AG04450 (cell line): ENCODE results near the gene DPF1. TPM values are rescaled to one million over a fixed set of nuclear protein-coding genes. Genes with fewer than 3 reads are reported as not detected.

ENCODE experiments used
- CTCF ChIA-PET: fragments of 300-600, 350-600 bp; formaldehyde crosslinking; extraction: SDS; loops from one replicate; lab custom pipeline; 2022; ENCODE audit warnings: antibody characterized with exemption, inconsistent platforms; lab: Charles Lee
- POLR2A ChIA-PET: fragments of 350-600 bp; formaldehyde crosslinking; extraction: SDS; loops from one replicate; lab custom pipeline; 2021; ENCODE audit warnings: antibody characterized with exemption, inconsistent platforms; lab: Yijun Ruan, JAX
- DNase-seq: peaks from one replicate; pipeline ENCODE4 v3.0.0-alpha.2; 2011; ENCODE audit warnings: low read depth, low spot score
- H3K27ac ChIP-seq: one replicate; pipeline ENCODE4 v1.5.1; 2012; ENCODE audit warnings: low read depth, low read length, control low read depth
- H3K27me3 ChIP-seq: one replicate; pipeline ENCODE4 v1.6.0; 2012; ENCODE audit warnings: low read length; ENCODE audit not compliant: control insufficient read depth, insufficient read depth
- H3K4me3 ChIP-seq: 2 replicates; pipeline ENCODE4 v1.5.1; 2011; ENCODE audit warnings: mild to moderate bottlenecking, low read depth, low read length, control low read depth
- H3K9me3 ChIP-seq: 2 replicates; pipeline ENCODE4 v1.5.1; 2012; ENCODE audit warnings: low read length; ENCODE audit not compliant: control insufficient read depth, insufficient read depth
- polyA plus RNA-seq: library from polyadenylated mRNA; depleted of rRNA; stranded (reverse); fragments of >200 nt; gene quantifications from 2 replicates; pipeline ENCODE4 v1.2.3, GENCODE V29; 2011
- TF ChIP-seq, protein P1 (sequence below): IDR thresholded peaks from 2 replicates; pipeline ENCODE4 v1.5.1; 2011; ENCODE audit warnings: low read depth, low read length, control low read depth, inconsistent platforms

The DPF1 gene
- polyA plus RNA-seq, 1 experiment, result 1.4 TPM

- ChIA-PET CTCF (interaction anchor here (1.4 to 1.7 kb wide), 2 partner anchors 18 to 349 kb away, joined by 5 read pairs; no protein-coding TSS in a partner anchor), POLR2A (interaction anchor here (1.0 to 1.2 kb wide), 3 partner anchors 16 to 123 kb away, joined by 3 to 4 read pairs (median 4); partner anchors contain the start of gene PSMD8)
- no peaks in the 10 kb centered on the region for H3K9me3 ChIP-seq
- no peak overlapping the region for H3K27ac ChIP-seq
- H3K27me3 ChIP-seq, result no peaks in the 10 kb centered on the region
- TF ChIP-seq, protein P1, sequence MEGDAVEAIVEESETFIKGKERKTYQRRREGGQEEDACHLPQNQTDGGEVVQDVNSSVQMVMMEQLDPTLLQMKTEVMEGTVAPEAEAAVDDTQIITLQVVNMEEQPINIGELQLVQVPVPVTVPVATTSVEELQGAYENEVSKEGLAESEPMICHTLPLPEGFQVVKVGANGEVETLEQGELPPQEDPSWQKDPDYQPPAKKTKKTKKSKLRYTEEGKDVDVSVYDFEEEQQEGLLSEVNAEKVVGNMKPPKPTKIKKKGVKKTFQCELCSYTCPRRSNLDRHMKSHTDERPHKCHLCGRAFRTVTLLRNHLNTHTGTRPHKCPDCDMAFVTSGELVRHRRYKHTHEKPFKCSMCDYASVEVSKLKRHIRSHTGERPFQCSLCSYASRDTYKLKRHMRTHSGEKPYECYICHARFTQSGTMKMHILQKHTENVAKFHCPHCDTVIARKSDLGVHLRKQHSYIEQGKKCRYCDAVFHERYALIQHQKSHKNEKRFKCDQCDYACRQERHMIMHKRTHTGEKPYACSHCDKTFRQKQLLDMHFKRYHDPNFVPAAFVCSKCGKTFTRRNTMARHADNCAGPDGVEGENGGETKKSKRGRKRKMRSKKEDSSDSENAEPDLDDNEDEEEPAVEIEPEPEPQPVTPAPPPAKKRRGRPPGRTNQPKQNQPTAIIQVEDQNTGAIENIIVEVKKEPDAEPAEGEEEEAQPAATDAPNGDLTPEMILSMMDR, result no peak
- H3K4me3 ChIP-seq, result no peak overlapping the region
- DNase-seq, result no peak
Measured at GRCh38 chr19:38250821-38251563, 27.0 kb upstream of the DPF1 start.

GRCh38 chr19:38250428-38250820 is 26.4 kb upstream of the DPF1 start:
- no peak for DNase-seq
- TF ChIP-seq, protein P1, result no peak
- no peaks in the 10 kb centered on the region for H3K9me3 ChIP-seq
- no peak overlapping the region for H3K4me3 ChIP-seq
- H3K27me3 ChIP-seq, result no peaks in the 10 kb centered on the region
- ChIA-PET CTCF (interaction anchor here (1.4 kb wide), 1 partner anchor 17 kb away, joined by 5 read pairs; no protein-coding TSS in a partner anchor), POLR2A (interaction anchor here (0.7 to 1.1 kb wide), 2 partner anchors 40 to 152 kb away, joined by 3 to 7 read pairs; partner anchors contain the start of gene FAM98C)
- no peak overlapping the region for H3K27ac ChIP-seq

DNA sequence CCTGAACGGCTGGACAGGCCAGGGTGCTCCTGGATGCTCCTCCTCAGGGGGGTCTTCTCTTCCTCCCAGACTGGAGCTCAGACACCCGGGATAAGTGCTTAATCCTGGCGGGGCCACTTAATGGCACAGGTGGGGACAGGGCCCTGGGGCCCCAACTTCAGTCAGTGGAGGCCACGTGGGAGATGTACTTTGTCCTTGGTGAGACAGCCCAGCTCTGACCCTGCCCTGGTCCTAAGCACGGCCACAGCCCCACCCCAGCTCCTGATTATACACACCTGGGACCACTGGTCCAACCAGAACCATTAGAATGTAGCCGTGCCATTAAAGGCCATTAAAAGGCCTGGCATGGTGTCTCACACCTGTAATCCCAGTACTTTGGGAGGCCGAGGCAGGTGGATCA is 24.4 kb upstream of the DPF1 start:
- TF ChIP-seq, protein P1, result no peak
- no peak overlapping the region for H3K4me3 ChIP-seq
- no peak overlapping the region for H3K27ac ChIP-seq
- ChIA-PET CTCF (interaction anchor here (0.5 kb wide), 1 partner anchor 12 kb away, joined by 6 read pairs; no protein-coding TSS in a partner anchor), POLR2A (no interaction called here)
- DNase-seq, result no peak
- H3K9me3 ChIP-seq, result no peaks in the 10 kb centered on the region
- no peaks in the 10 kb centered on the region for H3K27me3 ChIP-seq

GRCh38 chr19:38247734-38248268 is 23.8 kb upstream of the DPF1 start:
- DNase-seq, result no peak
- ChIA-PET CTCF (interaction anchor here (0.5 to 5.5 kb wide), 2 partner anchors 11 to 85 kb away, joined by 6 to 123 read pairs; partner anchors contain the start of gene CATSPERG), POLR2A (no interaction called here)
- no peak overlapping the region for H3K4me3 ChIP-seq
- H3K27me3 ChIP-seq, result no peaks in the 10 kb centered on the region
- H3K9me3 ChIP-seq, result no peaks in the 10 kb centered on the region
- no peak overlapping the region for H3K27ac ChIP-seq
- TF ChIP-seq, protein P1, result no peak

DNA sequence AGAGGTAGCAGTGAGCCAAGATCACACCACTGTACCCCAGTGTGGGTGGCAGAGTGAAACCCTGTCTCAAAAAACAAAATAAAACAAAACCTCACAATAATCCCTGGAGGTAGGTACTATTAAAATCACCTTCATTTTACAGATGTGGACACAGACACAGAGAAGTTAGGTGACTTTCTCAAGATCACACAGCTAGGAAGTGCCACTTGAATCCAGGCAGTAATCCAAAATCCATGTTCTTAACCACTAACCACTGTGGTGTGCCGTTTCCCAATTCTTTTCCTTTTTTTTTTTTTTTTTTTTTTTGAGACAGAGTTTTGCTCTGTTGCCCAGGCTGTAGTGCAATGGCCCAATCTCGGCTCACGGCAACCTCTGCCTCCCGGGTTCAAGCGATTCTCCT is 23.1 kb upstream of the DPF1 start:
- no peaks in the 10 kb centered on the region for H3K9me3 ChIP-seq
- TF ChIP-seq, protein P1, result no peak
- no peak overlapping the region for H3K27ac ChIP-seq
- CTCF ChIA-PET, result interaction anchor here (0.6 to 5.5 kb wide), 2 partner anchors 9 to 86 kb away, joined by 5 to 123 read pairs; partner anchors contain the start of gene CATSPERG
- H3K4me3 ChIP-seq, result no peak overlapping the region
- POLR2A ChIA-PET, result no interaction called here
- DNase-seq, result no peak
- H3K27me3 ChIP-seq, result no peaks in the 10 kb centered on the region
